HG02884 (cell line): ENCODE data around the gene COMMD9.
A peak's percentile ranks its signal among the peaks of the same experiment; 100 is the strongest.
"Not testable (repeated sequence)": the region's sequence is repeated elsewhere in the genome, so short reads cannot be mapped to it uniquely, and the experiment has no call there.

Source experiments
- ATAC-seq: cut with Tn5 transposase; IDR thresholded peaks from one replicate; pipeline ENCODE4 v1.9.1; 2021; ENCODE audit warnings: mild to moderate bottlenecking, moderate library complexity; ENCODE audit not compliant: unreplicated experiment

The COMMD9 gene

DNA sequence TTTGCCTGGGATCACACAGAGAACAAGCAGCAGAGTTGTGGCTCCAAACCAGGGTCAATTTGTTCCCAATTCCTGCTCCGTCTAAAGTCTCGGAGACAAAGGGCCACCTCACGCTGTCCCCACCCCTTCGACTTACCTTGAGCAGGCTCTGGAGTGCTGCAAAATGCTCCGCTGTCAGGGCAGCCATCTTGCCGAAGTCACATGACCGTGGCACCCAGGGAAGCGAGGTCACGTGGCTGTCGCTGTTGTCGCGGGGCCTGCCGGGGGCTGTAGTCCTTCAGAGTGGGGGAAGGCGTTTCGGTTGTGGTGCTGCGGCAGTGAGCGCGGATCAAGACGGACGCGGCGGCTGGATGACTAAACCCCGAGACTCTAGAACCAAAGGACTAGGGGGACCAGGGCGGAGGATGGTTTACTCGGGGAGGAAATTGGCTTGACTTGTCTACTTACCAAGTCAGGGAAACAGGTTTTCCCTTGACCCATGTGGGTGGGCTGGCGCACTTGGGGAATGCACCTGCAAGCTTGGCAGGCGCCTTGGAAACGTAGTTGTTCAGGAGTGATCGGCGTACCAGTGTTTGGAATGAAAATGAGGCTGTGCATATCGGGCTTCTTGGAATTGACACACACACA, at the start of gene COMMD9:
Gene COMMD9, minus strand, starts transcription at position 199 of the 627 bp plus-strand sequence. Its CDS starts 12 bp downstream, at position 187.
- peak; percentile 99 for ATAC-seq

GRCh38 chr11:36333897-36334296, 44.7 kb upstream of the COMMD9 start:
- ATAC-seq = peak; percentile 59

DNA sequence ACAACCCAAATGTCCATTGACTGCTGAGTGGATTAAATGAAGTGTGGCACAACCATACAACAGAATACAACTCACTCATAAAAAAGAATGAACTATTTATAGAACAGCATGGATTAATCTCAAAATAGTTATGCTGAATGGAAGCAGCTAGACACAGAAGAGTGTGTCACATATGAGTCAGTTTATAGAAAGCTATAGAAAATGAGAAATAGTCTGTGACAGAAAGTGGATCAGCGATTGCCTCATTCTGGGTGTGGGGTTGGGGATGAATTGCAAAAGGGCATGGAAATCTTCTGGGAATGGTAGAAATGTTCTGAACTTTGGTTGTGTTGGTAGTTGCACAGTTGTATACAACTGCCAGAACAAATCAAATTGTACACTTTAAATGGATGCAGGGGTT, 44.2 kb upstream of the COMMD9 start:
- ATAC-seq = no peak

- ATAC-seq = no peak
Observed at GRCh38 chr11:36330411-36330810, 41.2 kb upstream of the COMMD9 start.

GRCh38 chr11:36328966-36329673, 39.9 kb upstream of the COMMD9 start:
- no peak for ATAC-seq

DNA sequence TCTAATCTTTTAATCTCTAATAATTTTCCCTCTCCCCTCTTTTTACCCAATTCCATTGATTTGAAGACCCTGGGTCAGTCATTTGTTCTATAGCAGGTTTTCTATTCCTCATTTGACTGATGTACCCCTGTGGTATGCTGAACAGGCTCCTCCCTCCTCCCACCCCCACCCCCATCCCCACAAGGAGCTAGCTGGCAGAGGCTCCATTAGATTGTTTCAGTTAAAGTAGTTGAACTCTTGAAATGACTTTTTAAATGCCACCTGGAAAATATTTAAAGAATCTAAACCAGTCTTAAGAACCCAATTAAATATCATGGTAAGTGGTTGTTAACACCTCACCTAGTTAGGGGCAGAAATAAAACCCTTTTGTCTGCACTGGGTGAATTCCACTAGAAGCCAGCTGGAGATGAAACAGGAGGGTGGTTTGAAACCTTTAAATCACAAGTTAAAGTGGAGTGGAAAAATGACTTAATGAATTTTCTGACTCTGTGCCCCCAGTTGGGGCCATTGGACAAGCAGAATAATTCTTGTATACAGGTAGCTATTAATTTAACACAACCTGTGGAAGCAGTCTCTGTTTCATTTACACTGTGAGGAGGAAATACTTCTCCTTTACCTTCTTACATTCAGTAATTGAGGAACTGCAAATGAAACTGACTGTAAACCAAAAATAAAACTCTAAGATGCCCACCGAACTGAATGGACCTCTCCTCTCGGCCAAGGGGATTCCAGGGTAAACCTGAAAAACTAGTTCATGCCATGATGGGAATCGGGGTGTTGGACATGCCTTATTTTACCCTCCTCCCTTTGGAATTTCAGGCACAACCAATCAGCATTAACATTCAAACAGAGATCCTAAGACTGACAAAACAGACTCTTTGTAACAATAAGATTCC, 37.5 kb upstream of the COMMD9 start:
- peak; percentile 75 for ATAC-seq

DNA sequence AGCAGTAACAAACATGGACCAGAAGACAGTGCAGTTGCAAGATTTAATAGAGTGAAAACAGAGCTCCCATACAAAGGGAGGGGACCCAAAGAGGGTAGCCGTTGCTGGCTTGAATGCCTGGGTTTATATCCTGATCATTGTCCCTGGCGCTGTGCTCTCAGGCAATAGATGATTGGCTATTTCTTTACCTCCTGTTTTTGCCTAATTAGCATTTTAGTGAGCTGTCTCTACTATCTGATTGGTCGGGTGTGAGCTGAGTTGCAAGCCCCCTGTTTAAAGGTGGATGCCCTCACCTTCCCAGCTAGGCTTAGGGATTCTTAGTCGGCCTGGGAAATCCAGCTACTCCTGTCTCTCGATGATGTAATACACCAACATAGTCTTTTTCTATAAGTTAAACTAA, 36.2 kb upstream of the COMMD9 start:
- not testable (repeated sequence) for ATAC-seq

DNA sequence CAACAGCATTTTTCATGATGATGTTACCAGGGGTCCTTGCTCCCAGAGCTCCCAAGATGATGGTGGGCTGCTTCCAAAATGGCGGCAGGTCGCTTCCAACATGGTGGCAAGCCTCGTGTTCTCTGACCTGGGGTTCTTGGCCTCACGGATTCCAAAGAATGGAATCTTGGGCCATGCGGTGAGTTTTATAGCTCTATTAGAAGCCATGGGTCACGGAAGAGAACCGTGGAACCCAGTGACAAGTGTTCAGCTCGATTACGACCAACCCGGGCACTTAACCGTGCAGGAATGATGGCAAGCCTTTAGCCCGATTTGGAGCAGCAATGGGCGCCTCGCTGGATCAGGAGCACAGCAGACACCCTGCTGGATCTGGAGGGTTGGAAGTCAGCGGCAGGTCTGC, 35.7 kb upstream of the COMMD9 start:
- not testable (repeated sequence) for ATAC-seq

- no peak for ATAC-seq
Observed at GRCh38 chr11:36317992-36318391, 28.8 kb upstream of the COMMD9 start.

DNA sequence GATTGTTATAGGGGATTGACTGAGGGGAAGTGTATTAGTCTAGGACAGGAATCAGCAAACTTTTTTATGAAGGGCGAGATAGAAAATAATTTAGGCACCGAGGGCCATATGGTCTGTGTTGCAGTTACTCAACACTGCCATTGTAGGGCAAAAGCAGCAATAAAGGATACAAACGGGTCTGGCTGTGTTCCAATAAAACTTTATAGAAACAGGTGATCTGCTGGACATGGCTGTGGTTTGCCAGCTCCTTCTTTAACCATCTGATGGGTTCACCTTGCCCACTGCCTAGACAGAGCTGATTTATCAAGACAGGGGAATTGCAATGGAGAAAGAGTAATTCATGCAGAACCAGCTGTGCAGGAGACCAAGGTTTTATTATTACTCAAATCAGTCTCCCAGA, 26.8 kb upstream of the COMMD9 start:
- no peak for ATAC-seq

DNA sequence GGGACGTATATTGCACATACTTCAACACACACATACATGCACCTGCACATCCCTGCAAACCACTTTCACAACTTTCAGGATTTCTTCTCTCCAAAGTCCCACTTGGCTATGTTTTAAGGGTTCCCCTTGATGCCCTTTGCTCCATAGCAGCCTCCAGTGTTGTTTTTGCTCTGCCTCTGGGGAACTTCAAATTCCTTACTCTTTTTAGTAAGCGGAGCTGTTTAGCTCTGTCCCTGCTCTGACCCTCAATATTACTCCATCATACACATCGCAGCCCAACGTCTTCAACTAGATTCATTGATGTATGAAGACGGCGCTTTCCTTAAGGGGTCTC, 25.2 kb upstream of the COMMD9 start:
- no peak for ATAC-seq

DNA sequence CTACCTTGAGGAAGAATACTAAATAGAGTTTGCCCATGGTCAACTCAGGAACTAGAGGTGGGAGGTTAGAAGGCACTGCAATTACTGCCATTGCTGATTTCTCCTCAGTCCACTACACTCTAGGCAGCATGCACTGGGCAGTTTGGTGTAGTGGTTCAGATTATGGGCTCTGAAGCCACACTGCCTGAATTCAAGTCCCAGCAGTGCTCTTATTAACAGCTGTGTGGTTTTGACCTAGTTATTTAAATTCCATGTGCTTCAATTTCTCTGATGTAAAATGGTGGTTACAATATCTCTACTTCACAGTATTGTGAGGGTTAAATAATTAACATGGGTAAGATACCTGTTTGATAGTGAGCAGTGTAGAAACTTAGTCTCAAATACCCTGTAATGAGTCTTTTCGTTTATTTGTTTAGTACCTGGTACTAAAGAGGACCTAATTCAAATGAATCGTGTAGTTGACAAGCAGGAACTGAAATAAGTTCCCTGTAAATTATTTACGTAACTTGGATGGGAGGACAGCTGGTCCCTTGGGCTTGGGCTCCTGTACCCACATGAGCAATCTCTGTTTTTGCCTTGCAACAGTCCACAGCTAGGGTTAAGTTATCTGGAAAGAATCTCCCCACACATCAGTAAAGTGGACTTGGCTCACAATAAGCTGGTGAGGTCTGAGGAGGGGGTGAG, 24.7 kb upstream of the COMMD9 start:
- ATAC-seq = no peak

DNA sequence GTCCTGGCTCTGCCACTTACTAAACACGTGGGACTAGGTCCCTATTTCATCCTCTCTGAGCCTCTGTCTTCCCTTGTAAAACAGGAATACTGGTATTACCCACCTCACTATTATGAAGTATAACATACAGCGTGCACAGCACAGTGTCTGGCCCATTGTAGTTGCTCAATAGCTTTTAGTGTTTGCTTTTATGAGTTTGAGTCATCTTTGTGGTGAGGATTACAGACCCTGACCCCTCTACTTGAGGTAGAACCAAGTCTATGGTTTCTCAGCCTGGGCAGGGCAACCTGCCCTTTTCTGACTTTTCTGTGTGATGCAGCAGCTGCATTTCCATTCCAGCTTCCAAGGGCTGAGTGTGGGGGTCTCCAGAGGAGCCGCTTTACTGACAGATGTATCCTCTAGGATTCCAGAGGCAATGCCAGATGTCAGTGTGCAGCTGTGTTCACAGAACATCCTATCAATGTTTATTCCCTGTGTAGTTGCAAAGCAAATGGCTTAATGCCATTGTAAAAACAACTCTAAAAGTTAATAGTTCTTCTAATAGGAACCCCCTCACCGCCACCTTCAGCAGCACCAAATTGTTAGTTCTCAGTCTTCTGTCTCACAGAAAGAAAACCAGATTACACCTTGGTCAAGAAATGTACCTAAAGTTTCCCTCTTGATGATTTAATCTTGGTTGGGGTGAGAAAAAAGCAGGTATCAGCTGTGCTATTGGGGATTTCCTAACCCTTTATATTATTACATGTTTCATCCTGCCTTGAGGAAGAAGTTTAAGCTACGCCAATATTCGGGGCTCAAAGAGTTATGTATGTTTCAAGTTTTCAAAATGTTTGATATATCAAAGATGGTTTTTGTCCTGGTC, 23.6 kb upstream of the COMMD9 start:
- no peak for ATAC-seq

GRCh38 chr11:36311926-36312595, 22.8 kb upstream of the COMMD9 start:
- no peak for ATAC-seq

GRCh38 chr11:36309779-36310178, 20.6 kb upstream of the COMMD9 start:
- no peak for ATAC-seq

GRCh38 chr11:36308577-36308976, 19.4 kb upstream of the COMMD9 start:
- no peak for ATAC-seq

GRCh38 chr11:36306888-36307287, 17.7 kb upstream of the COMMD9 start:
- no peak for ATAC-seq

GRCh38 chr11:36305047-36305446, 15.8 kb upstream of the COMMD9 start:
- ATAC-seq = no peak

- ATAC-seq = no peak
Observed at GRCh38 chr11:36304351-36304750, 15.1 kb upstream of the COMMD9 start.

- ATAC-seq = no peak
Observed at GRCh38 chr11:36300650-36301049, 11.4 kb upstream of the COMMD9 start.
